Thyroid gland (tissue), 4 donors: ENCODE results near the gene ANXA9. TPM values are rescaled to one million over a fixed set of nuclear protein-coding genes. Genes with fewer than 3 reads are reported as not detected.

Experiments used
- DNase-seq, 2 donors: peaks; one replicate each; pipeline ENCODE4 v3.0.0-alpha.2; 2019
- H3K27ac ChIP-seq, 3 donors: fragments of 200-600 bp; sonication (generic); 1 replicate in 2 of 3; 2 replicates in 1 of 3; pipeline ENCODE4 v1.5.1; 2016 to 2019; ENCODE audit warnings: mild to moderate bottlenecking in 1 of 3, moderate library complexity in 1 of 3
- H3K27me3 ChIP-seq: fragments of 200-600 bp; sonication (generic); one replicate; pipeline ENCODE4 v1.5.1; 2019
- H3K36me3 ChIP-seq, 2 donors: fragments of 200-600 bp; sonication (generic); one replicate each; pipeline ENCODE4 v1.5.1; 2016 to 2019
- H3K4me1 ChIP-seq, 2 donors: fragments of 200-600 bp; sonication (generic); one replicate each; pipeline ENCODE4 v1.5.1; 2017 to 2019
- H3K4me3 ChIP-seq, 3 donors: fragments of 200-600 bp; sonication (generic); replicated peaks in 1 of 3; 1 replicate in 2 of 3; 2 replicates in 1 of 3; pipeline ENCODE4 v1.5.1; 2016; ENCODE audit warnings: mild to moderate bottlenecking in 1 of 3
- H3K9me3 ChIP-seq: fragments of 200-600 bp; sonication (generic); one replicate; pipeline ENCODE4 v1.5.1; 2017
- POLR2A ChIP-seq, 2 donors: fragments of 450-650 bp; IDR thresholded peaks; one replicate each; pipeline ENCODE4 v1.6.1; 2017; ENCODE audit warnings: antibody characterized with exemption in 2 of 2, mild to moderate bottlenecking in 2 of 2, moderate library complexity in 1 of 2
- WGBS, 2 donors: methylation state at CpG; one replicate each; pipeline ENCODE4 v1.1.5; 2017; 5-methylcytosine and 5-hydroxymethylcytosine counted together
- intact Hi-C: fragments of 100-400 bp; cut with DNase I; formaldehyde crosslinking; loops from one replicate; pipeline ENCODE4 v1.15.1; 2023
- total RNA-seq, 4 donors: library from RNA; depleted of rRNA; stranded (reverse); fragments of >200 nt; gene quantifications; one replicate each; pipeline ENCODE4 v1.2.3, GENCODE V29; 2016
- TF ChIP-seq, protein P1 (sequence below), 6 experiments: fragments of 200-600 bp in 3 of 6; fragments of 450-650 bp in 3 of 6; sonication (generic) in 3 of 6; IDR thresholded peaks; one replicate each; pipeline ENCODE4 v1.5.1; 2016 to 2019; ENCODE audit warnings: antibody characterized with exemption in 6 of 6, mild to moderate bottlenecking in 2 of 6, inconsistent platforms in 1 of 6, moderate library complexity in 1 of 6

Gene ANXA9
- total RNA-seq, 4 donors from 2014 or later, result 5.8 to 14.9 (median 10.0) TPM

DNA sequence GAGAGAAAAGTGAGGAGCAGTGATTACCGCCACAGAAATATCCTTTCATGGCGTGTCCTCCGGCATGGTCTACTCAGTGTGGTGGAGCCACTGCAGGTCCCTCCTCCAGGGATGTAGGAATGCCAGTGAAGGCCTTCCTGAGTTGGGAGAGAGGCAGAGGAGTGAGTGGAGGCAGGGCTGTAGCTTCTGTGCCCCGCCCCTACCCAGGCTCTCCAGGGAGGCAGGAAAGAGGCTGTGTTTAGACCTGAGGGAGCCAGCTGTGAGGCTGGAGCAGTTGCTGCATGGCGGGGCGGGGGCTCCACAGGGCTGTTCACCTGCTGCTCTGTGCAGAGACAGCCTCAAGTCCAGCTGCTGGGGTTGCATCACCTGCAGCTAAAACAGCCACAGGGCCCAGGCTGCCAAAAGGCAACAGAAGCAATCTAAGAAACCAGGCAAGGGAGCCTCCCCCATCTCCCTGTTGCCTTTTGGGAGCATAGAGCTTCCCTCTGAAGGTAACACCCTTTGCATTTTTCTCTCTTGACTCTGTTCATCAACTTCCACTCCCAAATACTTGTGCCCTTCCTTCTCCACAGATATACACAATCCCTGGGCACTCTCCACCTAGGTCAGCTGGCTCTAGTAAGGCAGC lies 801 bp upstream of the ANXA9 start:
- TF ChIP-seq, protein P1, sequence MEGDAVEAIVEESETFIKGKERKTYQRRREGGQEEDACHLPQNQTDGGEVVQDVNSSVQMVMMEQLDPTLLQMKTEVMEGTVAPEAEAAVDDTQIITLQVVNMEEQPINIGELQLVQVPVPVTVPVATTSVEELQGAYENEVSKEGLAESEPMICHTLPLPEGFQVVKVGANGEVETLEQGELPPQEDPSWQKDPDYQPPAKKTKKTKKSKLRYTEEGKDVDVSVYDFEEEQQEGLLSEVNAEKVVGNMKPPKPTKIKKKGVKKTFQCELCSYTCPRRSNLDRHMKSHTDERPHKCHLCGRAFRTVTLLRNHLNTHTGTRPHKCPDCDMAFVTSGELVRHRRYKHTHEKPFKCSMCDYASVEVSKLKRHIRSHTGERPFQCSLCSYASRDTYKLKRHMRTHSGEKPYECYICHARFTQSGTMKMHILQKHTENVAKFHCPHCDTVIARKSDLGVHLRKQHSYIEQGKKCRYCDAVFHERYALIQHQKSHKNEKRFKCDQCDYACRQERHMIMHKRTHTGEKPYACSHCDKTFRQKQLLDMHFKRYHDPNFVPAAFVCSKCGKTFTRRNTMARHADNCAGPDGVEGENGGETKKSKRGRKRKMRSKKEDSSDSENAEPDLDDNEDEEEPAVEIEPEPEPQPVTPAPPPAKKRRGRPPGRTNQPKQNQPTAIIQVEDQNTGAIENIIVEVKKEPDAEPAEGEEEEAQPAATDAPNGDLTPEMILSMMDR (IDR thresholded peaks at IDR 0.05), result no peak
- peak in 1 of 2 donors; percentile 24 for TF ChIP-seq POLR2A (IDR thresholded peaks at IDR 0.05)
- Histone ChIP-seq H3K4me3 (no peak overlapping the region), H3K36me3 (no peaks in the 10 kb centered on the region), H3K27ac (peak overlapping the region; percentile 52 to 79 (median 74)), H3K27me3 (no peaks in the 10 kb centered on the region), H3K4me1 (peaks cover 30 to 60% of the 10 kb centered on the region in 2 donors), H3K9me3 (no peaks in the 10 kb centered on the region)
- peak; percentile 68 to 72 for DNase-seq
- 50 to 55% methylated on average over 6 of the region's 6 CpGs for WGBS, 2 donors
- intact Hi-C loops, result no loop called here

DNA sequence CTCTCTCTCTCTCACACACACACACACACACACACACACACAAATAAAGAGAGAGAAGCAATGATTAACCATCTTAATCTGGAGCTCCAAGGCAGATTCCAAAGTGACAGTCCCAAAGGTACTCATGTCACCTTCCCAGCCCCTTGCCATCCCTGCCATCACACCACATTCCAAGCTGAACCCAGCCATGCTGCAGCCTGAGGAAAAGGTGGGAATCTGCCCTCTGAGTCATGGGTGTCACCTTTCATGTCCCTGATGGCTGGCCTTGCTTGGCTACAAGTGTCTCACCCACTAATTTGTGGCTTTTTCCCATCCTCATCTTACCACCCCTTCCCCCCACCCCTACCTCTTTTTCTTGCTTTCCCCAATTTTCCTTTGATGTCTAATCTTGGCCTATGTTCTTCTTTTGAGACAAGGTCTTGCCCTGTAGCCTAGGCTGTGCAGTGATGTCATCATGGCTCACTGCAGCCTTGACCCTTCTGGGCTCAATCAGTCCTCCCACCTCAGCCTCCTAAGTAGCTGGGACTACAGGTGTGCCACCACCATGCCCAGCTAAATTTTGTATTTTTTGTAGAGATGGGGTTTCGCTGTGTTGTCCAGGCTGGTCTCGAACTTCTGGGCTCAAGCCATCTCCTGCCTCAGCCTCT lies 3.2 kb downstream of the ANXA9 start:
- DNase-seq, result no peak
- intact Hi-C loops, result no loop called here
- TF ChIP-seq, protein P1 (IDR thresholded peaks at IDR 0.05), result no peak
- no peak for TF ChIP-seq POLR2A (IDR thresholded peaks at IDR 0.05)
- H3K9me3 ChIP-seq, result no peaks in the 10 kb centered on the region
- peaks cover 19 to 30% of the 10 kb centered on the region in 2 donors for H3K4me1 ChIP-seq
- H3K27me3 ChIP-seq, result no peaks in the 10 kb centered on the region
- WGBS, 2 donors, result 94% methylated on average over 2 of the region's 2 CpGs
- H3K4me3 ChIP-seq, result no peak overlapping the region
- H3K36me3 ChIP-seq, result no peaks in the 10 kb centered on the region
- H3K27ac ChIP-seq, result no peak overlapping the region

DNA sequence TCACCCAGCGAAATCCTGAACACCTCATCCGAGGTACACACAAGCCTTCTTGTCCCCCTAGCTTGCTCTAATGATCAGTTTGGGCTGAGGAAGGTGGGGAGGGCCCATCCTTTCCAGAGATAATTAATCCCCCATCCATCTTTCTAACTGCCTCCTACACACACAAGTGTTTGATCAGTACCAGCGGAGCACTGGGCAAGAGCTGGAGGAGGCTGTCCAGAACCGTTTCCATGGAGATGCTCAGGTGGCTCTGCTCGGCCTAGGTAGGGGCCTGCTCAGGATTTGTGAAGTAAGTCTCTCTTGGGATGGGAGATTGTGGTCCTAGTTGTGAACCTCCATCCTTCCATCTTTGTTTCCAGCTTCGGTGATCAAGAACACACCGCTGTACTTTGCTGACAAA lies 5.8 kb downstream of the ANXA9 start:
- Histone ChIP-seq H3K4me1 (peaks cover 1 to 4% of the 10 kb centered on the region in 2 donors), H3K36me3 (no peaks in the 10 kb centered on the region), H3K27ac (no peak overlapping the region), H3K27me3 (no peaks in the 10 kb centered on the region), H3K9me3 (no peaks in the 10 kb centered on the region), H3K4me3 (no peak overlapping the region)
- intact Hi-C loops, result no loop called here
- 76 to 80% methylated on average over 7 of the region's 7 CpGs for WGBS, 2 donors
- DNase-seq, result no peak
- no peak for TF ChIP-seq POLR2A (IDR thresholded peaks at IDR 0.05)
- TF ChIP-seq, protein P1 (IDR thresholded peaks at IDR 0.05), result no peak

DNA sequence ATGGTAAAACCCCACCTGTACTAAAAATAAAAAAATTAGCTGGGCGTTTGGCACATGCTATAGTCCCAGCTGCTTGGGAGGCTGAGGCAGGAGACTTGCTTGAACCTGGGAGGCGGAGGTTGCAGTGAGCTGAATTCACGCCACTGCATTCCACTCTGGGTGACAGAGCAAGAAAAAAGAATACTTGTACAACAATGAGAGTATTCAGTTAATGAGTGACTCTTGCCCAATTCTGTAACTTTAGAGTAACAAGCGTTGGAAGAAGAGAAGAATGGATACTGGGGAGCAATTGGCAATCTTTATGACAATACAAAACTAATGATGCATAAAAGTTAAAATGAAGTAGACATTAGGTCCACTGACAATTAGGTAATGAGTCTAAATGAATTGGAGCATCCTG lies 10.5 kb downstream of the ANXA9 start:
- 71 to 81% methylated on average over 4 of the region's 4 CpGs for WGBS, 2 donors
- intact Hi-C loops, result loop anchor here (10.0 kb wide), 1 partner anchor 438 kb away; no protein-coding TSS in a partner anchor
- DNase-seq, result no peak

More for the DNA sequence above, 10.5 kb downstream of the ANXA9 start:
- peaks cover 9 to 11% of the 10 kb centered on the region in 2 donors for H3K36me3 ChIP-seq
- H3K27me3 ChIP-seq, result no peaks in the 10 kb centered on the region
- peaks cover 0 to 7% of the 10 kb centered on the region in 2 donors for H3K4me1 ChIP-seq
- H3K27ac ChIP-seq, result no peak overlapping the region
- H3K4me3 ChIP-seq, result no peak overlapping the region
- H3K9me3 ChIP-seq, result no peaks in the 10 kb centered on the region
- no peak for TF ChIP-seq POLR2A (IDR thresholded peaks at IDR 0.05)
- TF ChIP-seq, protein P1 (IDR thresholded peaks at IDR 0.05), result no peak
